Measurements from ENCODE around the gene MED14.

MED14 gene

DNA sequence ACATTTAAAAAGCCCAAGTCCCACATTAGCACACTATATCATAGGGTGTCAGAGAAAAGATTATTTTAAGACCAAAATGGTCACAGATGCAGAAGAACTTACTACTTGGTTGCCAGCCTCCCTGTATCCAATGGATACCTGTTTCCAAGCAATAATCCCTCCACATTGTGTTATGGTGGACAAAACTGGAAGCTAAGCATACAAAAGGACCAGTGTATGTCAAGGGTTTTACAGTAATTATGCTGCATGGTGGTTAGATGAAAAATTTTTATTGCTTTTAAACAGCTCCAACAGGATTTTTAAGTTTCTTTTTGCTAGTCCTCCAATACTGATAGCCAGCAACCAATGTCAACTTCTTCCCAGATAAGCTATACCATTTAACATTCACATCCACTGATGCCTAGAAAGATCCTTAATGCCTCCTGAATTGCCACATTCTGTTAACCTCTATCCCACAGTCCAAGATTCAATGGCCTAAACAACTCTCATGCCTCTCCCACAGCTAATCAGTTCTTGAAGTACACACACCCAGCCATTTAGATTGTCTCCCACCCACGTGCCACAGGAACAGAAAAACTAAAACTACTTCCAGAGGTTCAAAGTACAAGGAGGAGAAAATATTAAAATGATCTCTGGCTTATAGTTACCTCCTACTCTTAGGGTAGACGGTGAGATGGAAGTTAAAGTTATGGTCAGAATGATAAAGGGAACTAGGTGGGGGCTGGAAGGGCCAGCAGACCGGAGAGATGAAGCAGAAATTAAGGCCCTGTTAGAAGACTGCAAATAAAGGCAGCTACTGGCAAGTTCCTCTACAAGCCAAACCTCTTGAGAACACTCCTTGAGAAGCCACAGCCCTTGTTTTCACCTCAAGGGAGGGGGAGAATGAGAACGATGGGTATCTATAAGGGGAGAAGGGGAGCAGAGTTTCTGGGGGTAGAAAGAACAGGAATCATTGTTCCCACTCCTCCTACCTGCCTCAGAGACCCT is 5.5 kb downstream of the MED14 start:
- no peak for DNase-seq (ENCODE audit: low read depth in 2 of 2)

DNA sequence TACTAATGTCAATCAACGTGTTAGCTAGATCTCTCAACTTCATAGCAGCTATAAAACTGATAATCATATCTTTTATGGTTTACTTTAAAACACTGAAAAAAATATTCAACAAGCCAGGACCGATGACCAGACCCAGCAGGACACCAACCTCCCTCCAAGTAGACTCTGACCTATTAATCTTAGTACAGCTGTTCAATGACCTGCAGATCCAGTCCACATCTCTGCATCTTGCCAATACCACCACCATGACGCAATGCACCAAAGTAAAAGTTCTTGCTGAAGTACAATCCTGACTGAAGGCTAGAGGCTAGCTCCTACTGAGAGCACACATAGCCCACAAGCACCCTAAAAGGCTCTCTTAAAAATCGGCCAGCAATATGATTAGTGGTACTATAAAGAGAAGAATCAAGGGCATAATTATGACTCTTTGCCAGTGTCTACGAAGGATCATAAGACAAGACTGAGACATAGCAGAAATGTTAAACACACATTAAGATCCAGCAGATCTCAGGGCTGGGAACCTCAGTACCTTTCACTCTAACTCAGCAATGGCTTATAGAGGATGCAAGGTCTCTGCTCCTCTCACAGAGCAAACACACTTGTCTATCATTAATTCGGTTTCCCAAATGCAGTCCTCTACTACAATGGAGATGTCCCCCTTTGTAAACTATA is 7.6 kb downstream of the MED14 start:
- no peak for DNase-seq (ENCODE audit: low read depth in 2 of 2)

DNA sequence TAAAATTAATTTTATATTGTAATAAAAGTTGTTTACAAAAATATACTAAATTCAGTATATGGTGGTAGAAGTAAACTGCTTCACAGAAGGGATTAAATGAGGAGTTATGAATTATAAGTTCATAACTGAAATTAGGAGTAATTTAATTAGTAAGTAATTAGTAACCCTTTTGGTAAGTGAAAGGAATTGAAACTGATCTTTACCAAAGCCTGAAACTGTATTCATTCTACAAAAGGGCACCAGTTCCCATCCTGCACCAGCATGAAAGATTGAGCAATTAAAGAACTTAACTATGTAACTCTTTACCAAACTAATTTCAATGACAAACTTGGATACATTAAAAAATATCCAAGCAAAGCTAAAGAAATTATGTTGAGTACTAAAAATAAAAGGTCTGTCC is 8.2 kb downstream of the MED14 start:
- no peak for DNase-seq (ENCODE audit: low read depth in 2 of 2)

DNA sequence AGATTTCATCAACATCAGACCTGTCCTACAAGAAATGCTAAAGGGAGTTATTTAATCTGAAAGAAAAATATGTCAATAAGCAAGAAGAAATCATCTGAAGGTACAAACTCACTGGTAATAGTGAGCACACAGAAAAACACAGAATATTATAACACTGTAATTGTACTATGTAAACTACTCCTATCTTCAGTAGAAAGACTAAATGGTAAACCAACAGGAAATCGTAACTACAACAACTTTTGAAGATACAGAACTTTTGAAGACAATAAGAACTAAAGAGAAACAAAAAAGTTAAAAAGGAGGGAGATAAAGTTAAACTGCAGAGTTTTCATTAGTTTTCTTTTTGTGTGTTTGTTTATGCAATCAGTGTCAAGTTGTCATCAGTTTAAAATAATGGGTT is 12.4 kb downstream of the MED14 start:
- no peak for DNase-seq (ENCODE audit: low read depth in 2 of 2)

DNA sequence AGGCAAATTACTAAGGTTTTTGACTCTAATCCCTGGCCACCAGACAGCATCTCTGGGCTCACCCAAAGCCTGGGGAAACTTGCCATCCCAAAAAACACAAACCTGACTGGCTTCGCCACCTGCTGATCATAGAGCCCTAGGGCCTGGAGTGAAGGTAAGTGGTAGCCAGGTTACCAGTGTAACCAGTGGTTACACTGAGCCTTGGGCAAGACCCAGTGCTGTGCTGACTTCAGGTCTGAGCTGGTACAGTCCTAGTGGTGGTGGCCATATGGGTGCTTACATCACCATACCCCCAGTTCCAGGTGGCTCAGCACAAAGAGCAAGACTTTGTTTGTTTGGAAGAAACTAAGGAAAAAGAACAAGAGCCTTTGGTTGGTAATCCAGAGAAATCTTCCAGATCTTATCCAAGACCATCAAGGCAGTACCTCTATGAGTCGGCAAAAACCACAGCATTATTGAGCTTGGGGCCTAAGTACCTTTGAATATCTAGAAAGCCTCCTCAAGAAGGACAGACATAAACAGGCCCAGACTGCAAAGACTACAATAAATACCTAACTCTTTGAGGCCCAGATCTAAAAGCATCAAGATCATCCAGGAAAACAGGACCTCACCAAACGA is 13.7 kb downstream of the MED14 start:
- no peak for DNase-seq (ENCODE audit: low read depth in 2 of 2)

DNA sequence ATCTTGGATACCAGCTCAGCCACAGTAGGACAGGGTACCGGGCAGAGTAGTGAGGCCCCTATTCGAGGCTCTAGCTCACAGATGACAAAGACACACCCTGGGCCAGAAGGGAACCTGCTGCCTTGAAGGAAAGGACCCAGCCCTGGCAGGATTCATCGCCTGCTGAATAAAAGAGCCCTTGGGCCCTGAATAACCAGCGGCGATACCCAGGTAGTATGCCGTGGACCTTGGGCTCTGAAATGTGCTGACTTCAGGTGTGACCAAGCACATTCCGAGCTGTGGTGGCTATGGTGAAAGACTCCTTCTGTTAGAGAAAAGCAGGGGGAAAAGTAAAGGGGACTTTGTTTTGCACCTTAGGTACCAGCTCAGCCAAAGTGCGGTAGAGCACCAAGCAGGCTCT is 14.6 kb downstream of the MED14 start:
- DNase-seq (ENCODE audit: low read depth in 2 of 2): no peak

DNA sequence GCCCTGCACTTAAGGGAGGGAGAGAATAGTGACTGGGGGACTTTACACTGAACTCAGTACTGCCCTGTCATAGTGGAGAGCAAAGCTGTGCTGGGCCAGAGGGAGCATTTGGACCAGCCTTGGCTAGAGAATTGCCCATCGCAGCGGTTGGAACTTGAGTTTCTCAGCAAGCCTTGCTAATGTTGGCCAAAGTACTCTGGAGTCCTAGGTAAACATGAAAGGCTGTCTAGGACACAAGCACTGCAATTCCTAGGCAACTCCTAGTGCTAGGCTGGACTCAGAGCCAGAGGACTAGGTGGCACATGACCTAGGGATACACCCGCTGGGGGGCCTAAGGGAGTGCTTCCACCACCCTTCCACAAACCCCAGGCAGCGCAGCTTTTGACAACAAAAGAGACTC is 15.0 kb downstream of the MED14 start:
- no peak for DNase-seq (ENCODE audit: low read depth in 2 of 2)

DNA sequence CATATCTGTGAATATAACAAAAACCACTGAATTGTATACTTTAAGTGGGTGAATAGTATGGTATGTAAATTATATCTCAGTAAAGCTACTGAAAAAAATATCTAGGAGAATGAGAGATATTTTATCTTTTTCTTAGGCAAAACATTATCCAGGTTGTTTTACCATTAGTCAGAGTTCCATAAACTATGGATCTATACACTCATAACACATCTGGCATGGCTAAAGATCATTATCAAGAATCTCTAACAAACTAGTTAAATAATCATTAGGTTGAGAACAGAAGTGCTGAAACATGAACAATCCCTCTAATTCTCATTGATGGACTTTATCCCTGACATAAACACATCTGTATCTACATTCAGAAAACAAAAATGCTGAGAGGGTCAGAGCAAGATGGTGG is 15.6 kb downstream of the MED14 start:
- no peak for DNase-seq (ENCODE audit: low read depth in 2 of 2)

DNA sequence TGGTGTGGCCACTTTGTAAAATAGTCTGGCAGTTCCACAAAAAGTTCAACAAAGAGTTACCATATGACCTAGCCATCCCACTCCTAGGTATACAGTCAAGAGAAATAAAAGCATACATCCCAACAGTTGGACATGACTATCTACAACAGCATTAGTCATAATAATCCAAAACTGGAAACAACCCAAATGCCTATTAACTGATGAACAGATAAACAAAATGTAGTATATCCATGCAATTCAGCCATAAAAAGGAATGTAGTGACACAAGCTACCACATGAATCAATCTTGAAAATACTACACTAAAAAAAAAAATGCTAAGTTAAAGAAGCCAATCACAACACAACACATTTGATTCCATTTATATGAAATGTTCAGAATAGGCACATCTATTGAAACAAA is 16.1 kb downstream of the MED14 start:
- DNase-seq (ENCODE audit: low read depth in 2 of 2): no peak

DNA sequence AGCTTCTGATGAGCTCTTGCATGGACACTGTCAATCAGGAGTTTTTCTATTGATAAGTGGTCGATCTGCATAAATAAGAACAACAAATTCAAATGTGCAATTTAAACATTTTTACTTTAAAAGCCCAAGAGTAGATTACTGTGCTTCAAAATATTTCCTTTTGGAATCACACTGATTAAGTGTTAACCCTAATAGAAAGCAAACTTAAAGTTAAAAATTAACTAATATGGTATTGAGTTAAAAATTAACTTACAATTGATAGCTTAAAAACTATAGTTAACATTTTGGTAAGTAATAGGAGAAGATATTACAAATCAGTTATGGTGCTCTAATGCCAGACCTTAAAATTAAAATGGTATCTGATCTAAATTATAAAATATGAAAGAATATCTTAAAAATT is 25.9 kb downstream of the MED14 start:
- no peak for DNase-seq (ENCODE audit: low read depth in 2 of 2)

DNA sequence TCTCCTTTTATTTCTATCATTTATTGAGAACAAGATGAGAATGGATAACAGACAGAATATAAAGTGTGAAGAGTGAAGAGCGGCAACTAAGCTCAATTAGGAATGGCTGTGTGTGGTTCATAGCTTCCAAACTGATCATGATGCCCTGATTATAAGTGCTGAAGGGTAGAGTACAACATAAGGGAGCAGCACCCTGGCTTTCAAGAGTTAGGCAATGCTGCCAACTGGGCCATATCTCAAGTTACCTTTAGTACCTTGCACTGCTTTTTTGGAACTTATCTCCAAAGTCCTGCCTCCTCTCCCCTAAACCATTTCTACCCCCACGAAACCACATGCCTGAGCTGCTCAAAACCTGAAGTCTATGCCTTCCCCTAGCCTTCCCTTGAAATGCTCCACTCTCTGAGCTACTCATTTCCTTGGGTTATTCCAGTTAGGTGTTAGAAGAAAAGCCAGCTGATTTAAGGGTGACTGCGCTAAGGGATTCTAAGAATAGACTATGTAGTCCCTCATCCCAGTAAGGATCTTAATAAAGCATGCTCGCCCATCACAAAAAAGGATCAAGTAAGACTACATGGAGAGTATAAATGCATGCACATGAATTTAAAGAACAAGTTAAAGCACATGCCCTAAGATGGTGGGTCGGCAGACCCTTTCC is 29.6 kb downstream of the MED14 start:
- no peak for DNase-seq (ENCODE audit: low read depth in 2 of 2)

DNA sequence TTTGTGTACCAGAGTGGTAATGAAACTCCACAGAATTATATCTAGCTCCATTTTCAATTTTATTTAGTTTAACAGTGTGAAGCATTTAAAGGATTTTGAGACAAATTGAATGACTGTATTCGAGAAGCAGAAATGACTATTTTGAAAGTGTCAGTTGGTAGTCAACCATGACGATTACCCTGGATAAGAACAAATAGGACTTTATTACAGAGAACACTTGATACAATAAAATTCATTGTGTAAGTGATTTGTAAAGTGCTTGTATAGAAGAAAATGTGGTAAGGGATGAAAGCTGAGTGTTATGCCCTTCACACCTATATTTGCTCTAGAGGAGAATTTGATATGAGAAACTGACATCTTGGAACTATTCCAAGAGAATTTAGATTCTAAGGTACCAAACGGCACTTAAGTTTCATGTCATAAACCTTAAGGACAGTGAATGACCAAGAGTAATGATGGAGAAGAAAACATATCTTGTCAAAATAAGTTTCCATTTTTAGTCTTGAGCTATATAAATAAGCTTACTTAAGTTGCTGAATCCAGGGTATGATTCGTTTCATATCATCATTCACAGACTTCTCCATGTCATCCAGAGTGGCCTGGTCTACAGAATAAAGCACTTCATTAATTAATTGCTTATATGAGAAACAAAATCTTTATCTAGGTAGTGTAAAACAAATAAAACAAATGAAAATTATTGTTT is 34.6 kb downstream of the MED14 start:
- DNase-seq (ENCODE audit: low read depth in 2 of 2): no peak

DNA sequence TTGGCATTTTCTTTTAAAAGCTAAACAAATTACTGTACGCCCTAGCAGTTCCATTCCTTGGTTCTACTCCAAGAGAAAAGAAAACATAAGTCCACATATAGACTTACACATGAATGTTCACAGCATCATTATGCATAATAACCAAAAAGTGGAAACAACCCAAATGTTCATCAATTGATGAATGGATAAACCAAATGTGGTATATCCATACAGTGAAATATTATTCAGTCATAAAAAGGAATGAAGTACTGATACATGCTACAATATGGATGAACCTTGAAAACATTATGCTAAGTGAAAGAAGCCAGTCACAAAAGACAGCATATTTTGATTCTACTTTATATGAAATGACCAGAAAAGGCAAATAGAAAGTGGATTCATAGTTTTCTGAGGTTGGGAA is 36.5 kb downstream of the MED14 start:
- no peak for DNase-seq (ENCODE audit: low read depth in 2 of 2)

DNA sequence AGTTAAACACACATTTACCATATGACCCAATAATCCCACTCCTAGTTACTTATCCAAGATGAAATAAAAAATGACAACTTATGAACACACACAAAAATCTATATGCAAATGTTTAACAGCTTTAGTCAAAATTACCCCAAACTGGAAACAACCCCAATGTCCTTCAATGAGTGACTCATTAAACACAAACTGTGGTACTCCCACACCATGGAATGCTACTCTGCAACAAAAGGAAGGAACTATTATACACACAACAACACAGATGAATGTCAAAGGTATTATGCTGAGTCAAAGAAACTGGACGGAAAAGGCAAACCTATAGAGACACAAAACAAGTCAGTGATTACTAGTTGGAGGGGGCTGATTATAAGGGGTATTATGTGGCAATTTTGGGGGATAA is 40.5 kb downstream of the MED14 start:
- no peak for DNase-seq (ENCODE audit: low read depth in 2 of 2)

DNA sequence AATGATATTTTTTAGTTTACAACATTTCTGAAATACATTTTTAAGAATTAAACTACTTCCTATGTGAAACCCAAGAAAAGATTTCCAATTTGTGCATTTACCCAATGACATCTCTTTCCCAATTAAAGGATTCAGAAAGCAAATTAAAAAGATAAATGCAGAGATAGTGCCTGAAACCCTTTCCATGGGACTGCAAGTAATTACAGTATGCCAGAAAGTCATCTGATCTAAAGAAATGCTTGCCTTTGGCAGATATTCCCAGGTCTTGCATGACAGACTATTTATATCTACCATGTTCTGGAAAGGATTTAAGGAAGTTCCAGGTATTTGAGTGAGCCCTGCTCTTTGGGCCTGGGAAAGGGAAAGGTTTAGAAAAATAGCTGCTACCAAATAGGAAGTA is 46.4 kb downstream of the MED14 start:
- no peak for DNase-seq (ENCODE audit: low read depth in 2 of 2)

DNA sequence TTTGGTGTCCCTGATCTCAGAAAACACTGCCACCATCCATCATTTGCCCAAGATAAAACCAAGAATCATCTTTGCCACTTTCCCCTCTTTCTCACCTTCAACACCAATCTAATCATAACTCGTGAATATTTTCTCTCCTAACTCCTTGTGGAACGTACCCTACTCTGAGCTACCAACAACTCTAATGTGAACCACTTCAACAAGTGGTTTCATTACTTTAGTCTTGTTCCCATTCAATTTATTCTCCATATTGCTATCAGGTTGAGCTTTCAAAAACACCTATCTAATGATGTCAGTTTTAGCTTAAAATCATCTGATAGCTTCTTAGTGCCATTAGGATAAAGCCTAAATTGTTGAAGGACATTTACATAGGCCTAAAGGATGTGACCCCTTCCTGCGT is 48.2 kb downstream of the MED14 start:
- DNase-seq (ENCODE audit: low read depth in 2 of 2): no peak

DNA sequence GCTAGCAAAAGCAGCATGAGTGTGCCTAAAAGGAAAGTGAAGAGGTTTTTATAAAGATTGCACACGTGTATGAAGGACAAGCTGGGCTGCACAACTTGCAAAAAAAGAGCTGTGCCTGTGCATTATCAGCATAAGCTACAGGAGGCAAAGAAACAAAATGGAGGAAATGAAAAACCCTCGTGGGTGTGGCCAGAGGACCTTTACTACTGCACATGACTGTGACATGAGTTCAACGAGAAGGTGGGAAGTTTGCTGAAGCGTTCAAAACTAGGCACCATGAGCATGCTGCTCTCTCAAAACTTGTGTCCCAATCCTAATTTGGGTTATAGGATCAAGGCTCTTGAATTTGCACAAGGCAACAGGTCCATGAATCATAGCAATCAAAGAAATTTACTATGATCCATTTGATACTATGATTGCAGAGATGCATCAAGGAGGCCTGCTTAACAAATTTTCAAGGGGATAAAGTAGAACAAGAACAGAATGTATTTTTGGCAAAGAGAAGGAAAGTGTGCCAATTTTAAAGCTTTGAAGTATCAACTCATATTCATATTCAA is 49.9 kb downstream of the MED14 start:
- DNase-seq (ENCODE audit: low read depth in 2 of 2): no peak

DNA sequence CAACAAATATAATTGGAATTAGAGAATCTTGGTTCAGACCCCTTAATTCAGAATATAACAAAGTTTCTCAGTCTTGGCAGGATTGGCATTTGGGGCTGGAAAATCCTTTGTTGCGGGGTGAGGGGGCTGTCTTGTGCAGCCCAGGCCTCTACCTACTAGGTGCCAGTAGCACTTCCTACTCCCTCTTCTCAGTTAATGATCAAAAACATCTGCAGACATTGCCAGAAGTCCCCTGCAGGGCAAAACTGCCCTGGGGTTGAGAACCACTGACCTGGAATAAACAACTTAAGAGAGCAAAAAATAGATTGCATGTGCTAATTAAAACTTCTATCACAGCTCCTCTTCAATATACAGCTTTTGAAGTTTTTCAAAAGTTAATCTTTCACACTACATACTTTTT is 51.2 kb downstream of the MED14 start:
- DNase-seq (ENCODE audit: low read depth in 2 of 2): no peak

DNA sequence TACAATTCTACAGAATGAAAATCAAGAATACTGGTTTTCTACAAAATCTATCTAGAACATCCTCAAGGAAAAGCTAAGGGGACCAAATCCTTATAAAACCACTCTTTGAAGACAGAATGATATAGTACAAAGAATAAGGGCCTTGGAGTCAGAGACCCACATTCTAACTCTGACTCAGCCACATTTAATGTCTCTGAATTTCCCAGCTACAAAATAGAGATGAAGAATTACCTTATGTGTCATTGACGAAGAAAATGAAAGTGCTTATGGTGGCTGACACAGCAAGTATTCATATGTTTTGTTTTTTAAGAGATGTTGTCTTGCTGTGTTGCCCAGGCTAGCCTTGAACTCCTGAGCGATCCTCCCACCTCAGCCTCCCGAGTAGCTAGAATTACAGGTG is 52.1 kb downstream of the MED14 start:
- DNase-seq (ENCODE audit: low read depth in 2 of 2): no peak

DNA sequence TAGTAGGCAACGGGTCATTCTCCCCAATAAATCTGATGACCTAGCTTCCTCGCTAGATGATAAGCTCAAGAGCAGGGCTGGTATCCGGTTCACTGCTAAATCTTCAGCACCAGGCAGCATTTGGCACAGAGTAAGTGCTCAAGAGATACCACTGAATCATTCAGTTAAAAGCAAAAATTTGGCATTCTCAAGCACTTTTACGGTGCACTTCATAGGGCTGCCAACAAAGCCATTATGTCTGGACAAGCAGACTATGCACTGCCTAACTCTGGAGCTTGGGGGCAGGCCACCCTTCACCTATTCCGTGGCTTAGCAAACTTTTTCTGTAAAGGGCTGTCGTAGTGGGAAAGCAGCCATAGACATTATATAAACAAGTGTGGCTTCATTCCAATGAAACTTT is 64.2 kb downstream of the MED14 start:
- no peak for DNase-seq (ENCODE audit: low read depth in 2 of 2)

DNA sequence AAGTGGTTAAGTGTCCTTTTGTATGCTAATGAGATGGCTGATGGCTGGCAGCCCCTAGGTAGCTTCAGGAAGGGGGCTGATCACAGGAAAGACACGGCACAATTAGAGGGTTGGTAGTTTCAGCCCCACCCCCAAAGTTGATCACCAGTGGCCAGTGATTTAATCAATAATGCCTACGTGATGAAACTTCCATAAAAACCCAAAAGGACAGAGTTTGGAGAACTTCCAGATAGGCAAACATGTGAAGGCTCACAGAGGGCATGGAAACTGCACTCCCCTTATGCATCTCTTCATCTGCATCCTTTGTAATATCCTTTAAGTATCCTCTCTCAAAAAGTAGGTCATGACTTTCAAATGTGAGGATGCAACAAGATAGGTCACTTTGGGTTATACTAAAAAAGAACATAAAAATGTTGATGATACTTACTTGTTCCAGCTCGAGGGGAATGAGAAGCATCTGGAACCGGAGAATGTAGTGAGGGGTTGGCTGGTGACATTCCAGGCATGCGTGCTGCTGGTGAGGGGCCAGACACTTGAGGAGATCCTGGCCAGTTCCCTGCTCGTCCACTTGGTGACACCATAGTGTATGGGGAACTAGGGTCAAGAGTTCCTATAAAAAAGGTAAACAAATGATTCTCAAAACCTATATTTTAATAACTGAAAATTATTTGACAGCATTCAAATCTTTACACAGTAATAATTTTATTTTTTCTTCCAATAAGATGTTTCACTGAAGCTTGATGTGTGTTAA is 71.3 kb downstream of the MED14 start:
- DNase-seq (ENCODE audit: low read depth in 2 of 2): no peak

Data from stimulated activated CD4-positive, alpha-beta T cell treated with anti-CD3 and anti-CD28 coated beads, Interleukin-15, amount 100 ng/mL, for 48 hours (primary cell).